IgD-negative memory B cell (primary cell): ENCODE data around the gene CACNA1E. TPM values are rescaled to one million over a fixed set of nuclear protein-coding genes. Genes with fewer than 3 reads are reported as not detected.
A peak's percentile ranks its signal among the peaks of the same experiment; 100 is the strongest.

Source experiments
- H3K27ac Mint-ChIP-seq, 3 donors: one replicate each; pipeline ENCODE4 v1.8.0; 2020 to 2022; ENCODE audit warnings: mild to moderate bottlenecking in 3 of 3, mixed read lengths in 3 of 3, moderate library complexity in 1 of 3
- H3K27me3 Mint-ChIP-seq: one replicate; pipeline ENCODE4 v1.8.0; 2021; ENCODE audit warnings: mixed read lengths
- H3K36me3 Mint-ChIP-seq: one replicate; pipeline ENCODE4 v1.8.0; 2020; ENCODE audit warnings: mild to moderate bottlenecking, mixed read lengths
- H3K4me1 Mint-ChIP-seq, 3 donors: one replicate each; pipeline ENCODE4 v1.8.0; 2020 to 2022; ENCODE audit warnings: mixed read lengths in 3 of 3, mild to moderate bottlenecking in 1 of 3
- H3K4me3 Mint-ChIP-seq, 4 donors: one replicate each; pipeline ENCODE4 v1.8.0; 2020 to 2022; ENCODE audit warnings: mild to moderate bottlenecking in 4 of 4, mixed read lengths in 4 of 4, moderate library complexity in 3 of 4
- H3K9me3 Mint-ChIP-seq, 3 donors: one replicate each; pipeline ENCODE4 v1.8.0; 2020 to 2021; ENCODE audit warnings: mixed read lengths in 3 of 3, mild to moderate bottlenecking in 1 of 3
- polyA plus RNA-seq: library from polyadenylated mRNA; unstranded; fragments of 300-500 nt; fragmentation: Illumina TruSeq; gene quantifications from one replicate; pipeline ENCODE4 v1.2.3, GENCODE V29; 2021

Gene CACNA1E
- polyA plus RNA-seq, 1 donor from 2014 or later, result 0.16 TPM

DNA sequence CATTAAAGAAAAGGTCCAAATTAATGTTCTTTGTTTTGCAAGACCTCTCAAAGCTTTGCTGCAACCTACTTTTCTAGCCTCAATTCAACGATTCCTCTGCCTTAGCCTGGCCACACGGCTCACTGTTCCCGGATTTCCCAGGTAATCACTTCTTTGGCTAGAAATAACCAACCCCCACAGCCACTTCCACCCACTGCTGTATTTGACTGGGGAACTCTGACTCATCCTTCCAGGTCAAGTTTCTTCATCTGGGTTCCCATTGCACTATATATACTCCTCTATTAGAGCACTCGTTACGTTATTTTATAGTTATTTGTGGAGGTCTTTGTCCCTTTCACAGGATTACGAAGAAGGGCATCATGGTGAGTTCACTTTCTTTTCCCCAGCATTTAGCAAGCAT, 185.9 kb downstream of the CACNA1E start:
- no peak overlapping the region for H3K27ac Mint-ChIP-seq
- H3K9me3 Mint-ChIP-seq, result peaks cover 3 to 5% (median 3%) of the 10 kb centered on the region in 3 donors
- H3K27me3 Mint-ChIP-seq, result peaks cover 5% of the 10 kb centered on the region
- no peak overlapping the region for H3K4me3 Mint-ChIP-seq
- H3K4me1 Mint-ChIP-seq, result no peaks in the 10 kb centered on the region
- H3K36me3 Mint-ChIP-seq, result peaks cover 3% of the 10 kb centered on the region

DNA sequence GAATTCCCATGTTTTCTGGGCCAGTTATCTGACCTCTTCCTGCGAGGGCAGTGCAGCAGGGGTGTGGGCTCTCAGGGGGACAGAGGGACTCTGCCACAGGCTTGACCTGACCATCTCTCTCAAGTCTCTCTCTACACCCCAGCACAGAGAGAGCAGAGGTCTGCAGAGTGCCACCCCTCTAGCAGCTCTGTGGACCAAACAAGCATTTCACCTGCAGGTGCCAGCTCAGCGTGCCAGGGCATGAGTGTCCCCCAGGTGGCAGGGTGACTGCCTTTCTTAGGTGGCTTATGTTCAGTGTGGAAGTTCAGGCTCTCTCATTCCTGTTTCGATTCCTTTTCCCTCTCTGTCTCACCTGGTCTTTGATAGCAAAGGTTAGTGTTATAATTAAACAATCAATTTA, 191.3 kb downstream of the CACNA1E start:
- peaks cover 3% of the 10 kb centered on the region for H3K36me3 Mint-ChIP-seq
- no peak overlapping the region for H3K27ac Mint-ChIP-seq
- H3K27me3 Mint-ChIP-seq, result peaks cover 3% of the 10 kb centered on the region
- H3K4me3 Mint-ChIP-seq, result no peak overlapping the region
- H3K4me1 Mint-ChIP-seq, result no peaks in the 10 kb centered on the region
- peaks cover 3 to 5% (median 3%) of the 10 kb centered on the region in 3 donors for H3K9me3 Mint-ChIP-seq

DNA sequence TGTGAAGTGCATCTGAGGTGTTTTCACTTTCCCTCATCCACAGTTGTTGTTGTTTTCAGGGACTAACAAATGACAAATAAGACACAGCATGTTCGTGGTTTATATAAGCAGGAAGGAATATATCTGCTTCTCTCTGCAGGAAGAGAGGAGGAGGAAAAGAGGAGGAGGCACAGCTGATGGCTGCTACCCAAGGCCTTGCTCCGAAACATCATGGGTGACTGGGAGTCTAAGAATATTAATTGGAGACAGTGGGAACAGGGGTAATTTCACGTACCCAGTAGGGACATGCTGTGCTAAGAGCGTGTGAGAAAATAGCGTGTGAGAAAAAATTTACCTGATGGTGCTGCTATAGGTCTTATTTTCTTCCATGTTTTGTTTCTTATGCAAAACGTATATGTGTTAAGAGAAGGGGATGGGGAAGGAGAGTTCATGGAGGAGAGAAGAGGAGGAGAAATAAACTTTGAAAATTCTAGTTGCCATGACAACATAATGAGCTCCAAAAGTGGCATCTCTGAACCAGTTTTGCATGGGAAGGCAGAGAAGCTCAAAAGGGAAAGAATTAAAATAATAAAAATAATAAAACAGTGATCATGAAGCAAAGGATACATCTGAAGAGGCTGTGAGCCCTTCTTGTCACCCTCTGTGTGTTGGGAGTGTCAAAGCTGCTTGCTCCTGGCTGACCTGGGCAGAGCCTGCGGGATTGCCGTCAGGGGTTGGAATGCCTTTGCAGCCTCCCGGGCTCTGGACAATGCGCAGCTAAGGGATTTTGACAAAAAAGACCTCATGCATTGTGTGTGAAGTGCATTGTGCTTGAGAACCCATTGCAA, 192.0 kb downstream of the CACNA1E start:
- Mint-ChIP-seq H3K36me3 (peaks cover 3% of the 10 kb centered on the region), H3K9me3 (peaks cover 3 to 5% (median 3%) of the 10 kb centered on the region in 3 donors), H3K4me3 (no peak overlapping the region), H3K4me1 (no peaks in the 10 kb centered on the region), H3K27me3 (peaks cover 3% of the 10 kb centered on the region), H3K27ac (no peak overlapping the region)

DNA sequence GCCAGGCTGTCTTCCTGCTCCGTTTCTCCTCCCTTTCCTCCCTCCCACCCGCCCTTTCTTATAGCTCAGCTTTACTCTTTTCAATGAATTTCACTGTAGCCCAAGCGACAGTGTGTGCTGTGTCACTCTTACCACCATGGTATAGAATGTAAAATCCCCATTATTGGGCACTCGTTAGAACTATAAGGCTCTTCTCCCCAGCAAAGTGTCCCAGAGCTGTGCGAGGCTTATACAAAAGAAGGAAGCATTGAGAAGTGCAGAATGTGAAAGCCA, 192.5 kb downstream of the CACNA1E start:
- peaks cover 3 to 5% (median 3%) of the 10 kb centered on the region in 3 donors for H3K9me3 Mint-ChIP-seq
- H3K36me3 Mint-ChIP-seq, result peaks cover 3% of the 10 kb centered on the region
- H3K4me1 Mint-ChIP-seq, result no peaks in the 10 kb centered on the region
- H3K27me3 Mint-ChIP-seq, result peaks cover 3% of the 10 kb centered on the region
- H3K4me3 Mint-ChIP-seq, result no peak overlapping the region
- H3K27ac Mint-ChIP-seq, result no peak overlapping the region

DNA sequence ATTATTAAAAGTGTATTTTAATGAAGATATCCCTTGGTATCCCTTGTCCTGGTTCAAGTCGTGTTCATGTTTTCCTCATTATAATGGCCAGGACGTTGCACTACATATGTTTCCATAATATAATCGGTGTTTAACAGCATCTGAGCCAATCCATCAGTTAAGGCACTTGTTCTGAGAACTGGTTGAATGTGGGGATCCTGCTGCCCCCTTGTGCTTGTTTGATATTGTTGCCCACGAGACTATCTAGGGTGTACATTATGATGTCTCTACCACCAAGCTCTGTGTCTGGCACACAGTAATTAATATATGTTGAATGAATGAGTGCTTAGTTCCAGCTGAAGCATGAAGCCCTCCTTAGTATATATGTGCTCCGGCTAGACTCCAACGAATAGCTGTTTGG, 193.0 kb downstream of the CACNA1E start:
- H3K36me3 Mint-ChIP-seq, result peaks cover 3% of the 10 kb centered on the region
- H3K27ac Mint-ChIP-seq, result no peak overlapping the region
- no peak overlapping the region for H3K4me3 Mint-ChIP-seq
- H3K4me1 Mint-ChIP-seq, result no peaks in the 10 kb centered on the region
- H3K27me3 Mint-ChIP-seq, result peaks cover 3% of the 10 kb centered on the region
- peaks cover 3 to 5% (median 3%) of the 10 kb centered on the region in 3 donors for H3K9me3 Mint-ChIP-seq

DNA sequence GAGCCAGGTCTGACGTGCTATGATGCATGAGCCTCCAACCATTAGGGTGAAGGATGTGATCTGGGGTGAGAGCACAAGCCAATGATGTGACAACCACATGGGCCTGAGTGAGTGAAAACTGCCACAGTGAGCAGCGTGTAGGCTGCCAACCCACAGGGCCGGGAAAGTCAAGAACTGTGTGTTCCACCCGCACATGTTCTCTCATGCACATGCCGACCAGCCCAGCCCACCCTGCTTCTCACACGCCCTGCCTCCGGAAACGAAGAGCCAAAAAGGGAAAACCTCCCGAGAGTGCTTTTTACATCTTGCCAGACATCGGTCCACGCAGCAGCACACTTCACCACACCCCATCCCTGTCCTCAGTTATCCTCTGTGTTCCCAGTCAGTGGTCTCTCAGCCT, 197.0 kb downstream of the CACNA1E start:
- no peak overlapping the region for H3K27ac Mint-ChIP-seq
- no peaks in the 10 kb centered on the region for H3K4me1 Mint-ChIP-seq
- H3K9me3 Mint-ChIP-seq, result no peaks in the 10 kb centered on the region
- H3K4me3 Mint-ChIP-seq, result no peak overlapping the region
- H3K36me3 Mint-ChIP-seq, result no peaks in the 10 kb centered on the region
- no peaks in the 10 kb centered on the region for H3K27me3 Mint-ChIP-seq

DNA sequence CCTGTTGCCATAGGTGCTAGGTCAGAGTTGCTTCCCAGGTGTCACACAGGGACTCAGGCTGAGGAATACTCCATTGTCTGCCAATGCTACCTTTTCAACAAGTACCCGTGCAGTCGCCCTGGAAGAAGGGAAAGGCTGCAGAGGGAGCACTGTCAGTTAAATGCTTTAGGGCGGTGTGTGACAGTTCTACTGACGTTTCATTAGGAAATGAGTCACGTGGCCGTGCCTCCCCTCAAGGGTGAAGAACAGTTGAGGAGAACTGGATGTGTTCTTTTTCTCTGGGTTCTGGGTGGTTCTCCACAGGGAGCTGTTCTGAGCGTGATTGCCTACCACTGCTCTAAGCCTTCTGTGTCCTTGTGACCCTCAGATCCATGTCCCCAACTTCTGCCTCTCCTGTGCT, 197.6 kb downstream of the CACNA1E start:
- H3K27me3 Mint-ChIP-seq, result no peaks in the 10 kb centered on the region
- H3K27ac Mint-ChIP-seq, result peak overlapping the region in 1 of 3 donors; percentile 31
- H3K36me3 Mint-ChIP-seq, result no peaks in the 10 kb centered on the region
- no peaks in the 10 kb centered on the region for H3K4me1 Mint-ChIP-seq
- H3K4me3 Mint-ChIP-seq, result no peak overlapping the region
- H3K9me3 Mint-ChIP-seq, result no peaks in the 10 kb centered on the region

DNA sequence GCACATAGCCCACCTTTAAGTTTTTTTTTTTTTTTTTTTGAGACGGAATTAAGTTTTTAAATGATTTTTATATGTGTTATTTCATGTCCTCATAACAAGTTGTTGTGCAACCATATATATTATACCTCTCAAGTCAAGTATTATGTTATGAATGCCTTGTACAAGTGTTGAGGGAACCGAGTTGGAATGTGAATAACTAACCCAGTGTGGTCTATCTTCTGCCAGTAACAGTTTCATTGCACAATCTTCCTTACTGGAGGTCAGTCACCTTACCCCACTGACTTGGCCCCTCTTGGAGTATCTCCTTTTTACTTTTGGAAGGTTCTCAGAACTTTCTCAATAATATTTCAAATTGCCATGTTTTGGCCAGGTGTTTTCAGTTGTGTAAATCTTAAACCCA, 201.9 kb downstream of the CACNA1E start:
- no peak overlapping the region for H3K27ac Mint-ChIP-seq
- H3K27me3 Mint-ChIP-seq, result peaks cover 2% of the 10 kb centered on the region
- peaks cover 0 to 3% (median 2%) of the 10 kb centered on the region in 3 donors for H3K9me3 Mint-ChIP-seq
- no peak overlapping the region for H3K4me3 Mint-ChIP-seq
- H3K36me3 Mint-ChIP-seq, result peaks cover under 1% of the 10 kb centered on the region
- peaks cover 0 to 1% (median 0%) of the 10 kb centered on the region in 3 donors for H3K4me1 Mint-ChIP-seq

DNA sequence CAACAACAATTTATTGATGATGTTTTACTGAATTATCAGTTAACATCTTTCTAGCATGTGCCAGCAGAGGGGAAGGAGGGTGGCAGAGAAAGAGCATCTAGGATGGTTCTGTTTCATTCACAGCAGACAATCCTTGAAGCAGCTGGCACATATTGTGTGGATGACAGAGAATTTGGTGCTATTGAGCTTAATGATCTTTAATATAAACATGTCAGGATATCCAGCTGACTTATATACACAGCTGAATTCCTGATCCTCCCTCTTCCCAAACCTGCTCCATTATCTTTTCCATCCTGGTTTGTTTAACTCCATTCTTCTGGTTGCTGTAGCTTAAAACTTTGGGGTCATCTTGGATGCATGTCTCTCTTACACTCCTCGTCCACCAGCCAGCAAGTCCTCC, 218.6 kb downstream of the CACNA1E start:
- H3K27ac Mint-ChIP-seq, result peak overlapping the region in 1 of 3 donors; percentile 0
- peaks cover 7% of the 10 kb centered on the region for H3K27me3 Mint-ChIP-seq
- H3K4me1 Mint-ChIP-seq, result no peaks in the 10 kb centered on the region
- H3K36me3 Mint-ChIP-seq, result no peaks in the 10 kb centered on the region
- H3K9me3 Mint-ChIP-seq, result no peaks in the 10 kb centered on the region
- no peak overlapping the region for H3K4me3 Mint-ChIP-seq

DNA sequence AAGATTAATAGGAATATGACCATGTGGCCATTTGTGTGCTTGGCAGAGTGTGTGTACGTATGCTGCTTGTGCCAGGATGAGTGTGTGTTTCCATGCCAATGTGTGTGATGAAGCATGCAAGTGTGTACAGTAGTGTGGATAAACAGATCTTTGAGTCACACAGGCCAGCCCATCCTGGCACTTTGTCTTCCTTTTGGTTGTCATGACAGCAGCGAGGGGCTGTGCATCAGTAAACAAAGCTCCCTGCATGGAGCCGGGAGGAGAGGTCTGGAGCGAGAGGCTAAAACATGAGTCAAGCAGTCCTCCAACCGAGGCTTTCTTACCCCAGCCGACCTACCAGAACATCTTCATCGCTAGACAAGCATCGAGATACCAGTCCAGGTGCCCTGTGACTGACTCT, 221.2 kb downstream of the CACNA1E start:
- H3K36me3 Mint-ChIP-seq, result no peaks in the 10 kb centered on the region
- no peaks in the 10 kb centered on the region for H3K4me1 Mint-ChIP-seq
- H3K27me3 Mint-ChIP-seq, result peaks cover 6% of the 10 kb centered on the region
- H3K9me3 Mint-ChIP-seq, result peaks cover 0 to 4% (median 0%) of the 10 kb centered on the region in 3 donors
- no peak overlapping the region for H3K27ac Mint-ChIP-seq
- no peak overlapping the region for H3K4me3 Mint-ChIP-seq

DNA sequence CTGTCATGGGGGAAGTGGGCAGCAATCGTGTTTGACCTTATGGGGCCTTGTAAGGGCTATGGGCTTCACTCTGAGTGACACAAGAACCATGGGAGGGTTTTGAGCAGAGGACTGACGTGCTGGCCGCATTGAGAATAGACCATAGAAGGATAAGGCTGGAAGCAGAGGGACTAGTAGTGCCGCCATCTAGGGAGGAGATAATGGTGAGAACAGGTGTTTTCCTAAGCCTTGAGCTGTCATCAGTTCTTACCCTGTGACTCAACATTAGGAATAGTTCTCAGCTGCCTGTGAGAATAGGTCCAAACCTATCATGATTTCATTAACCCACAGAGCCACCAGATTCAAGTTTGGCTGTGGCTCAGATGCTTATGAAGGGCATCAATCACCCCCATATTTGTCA, 228.5 kb downstream of the CACNA1E start:
- H3K27ac Mint-ChIP-seq, result no peak overlapping the region
- no peaks in the 10 kb centered on the region for H3K36me3 Mint-ChIP-seq
- peaks cover 4% of the 10 kb centered on the region for H3K27me3 Mint-ChIP-seq
- no peaks in the 10 kb centered on the region for H3K4me1 Mint-ChIP-seq
- H3K9me3 Mint-ChIP-seq, result peaks cover 0 to 6% (median 0%) of the 10 kb centered on the region in 3 donors
- no peak overlapping the region for H3K4me3 Mint-ChIP-seq

DNA sequence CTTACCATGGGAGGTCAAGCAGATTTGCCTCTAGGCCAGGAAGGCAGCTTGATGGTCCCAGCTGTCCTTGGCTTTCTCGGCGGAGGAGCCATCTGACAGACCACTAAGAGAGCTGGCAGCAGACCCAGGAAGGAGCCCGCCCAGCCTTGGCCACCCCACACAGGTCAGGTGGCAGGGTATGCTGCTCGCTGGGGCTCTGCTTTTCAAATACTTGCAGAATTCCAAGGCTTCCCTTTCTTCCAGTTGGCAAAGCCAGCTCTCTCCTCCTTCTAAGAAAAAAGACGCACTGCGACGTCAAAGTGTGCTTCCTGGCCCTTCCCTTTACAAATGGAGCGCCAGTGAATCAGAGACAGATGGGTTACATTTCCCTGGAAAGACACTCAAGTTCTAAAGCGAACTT, 229.4 kb downstream of the CACNA1E start:
- H3K27ac Mint-ChIP-seq, result no peak overlapping the region
- no peaks in the 10 kb centered on the region for H3K36me3 Mint-ChIP-seq
- H3K4me3 Mint-ChIP-seq, result no peak overlapping the region
- peaks cover 4% of the 10 kb centered on the region for H3K27me3 Mint-ChIP-seq
- no peaks in the 10 kb centered on the region for H3K4me1 Mint-ChIP-seq
- H3K9me3 Mint-ChIP-seq, result peaks cover 0 to 5% (median 0%) of the 10 kb centered on the region in 3 donors

DNA sequence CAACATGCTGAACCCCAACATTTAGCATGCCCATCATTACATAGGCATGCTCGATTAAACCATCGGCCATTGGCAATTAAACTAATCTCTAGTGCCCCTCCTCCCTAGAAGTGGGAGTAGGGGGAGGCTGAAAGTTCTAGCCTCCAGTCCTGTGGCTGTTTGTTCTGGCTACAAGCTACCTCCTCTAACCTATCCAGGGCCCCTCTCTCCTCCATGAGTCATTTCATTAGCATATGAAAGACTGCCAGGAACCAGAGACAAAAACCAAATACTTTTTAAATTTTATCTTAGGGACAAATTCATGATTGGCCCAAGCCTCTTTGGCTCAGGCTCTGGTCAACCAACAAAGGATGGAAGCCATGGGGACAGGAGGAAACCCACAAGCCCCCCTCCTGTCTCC, 231.1 kb downstream of the CACNA1E start:
- no peaks in the 10 kb centered on the region for H3K36me3 Mint-ChIP-seq
- H3K27me3 Mint-ChIP-seq, result peaks cover 4% of the 10 kb centered on the region
- H3K4me3 Mint-ChIP-seq, result no peak overlapping the region
- H3K27ac Mint-ChIP-seq, result no peak overlapping the region
- no peaks in the 10 kb centered on the region for H3K4me1 Mint-ChIP-seq
- peaks cover 0 to 2% (median 0%) of the 10 kb centered on the region in 3 donors for H3K9me3 Mint-ChIP-seq

DNA sequence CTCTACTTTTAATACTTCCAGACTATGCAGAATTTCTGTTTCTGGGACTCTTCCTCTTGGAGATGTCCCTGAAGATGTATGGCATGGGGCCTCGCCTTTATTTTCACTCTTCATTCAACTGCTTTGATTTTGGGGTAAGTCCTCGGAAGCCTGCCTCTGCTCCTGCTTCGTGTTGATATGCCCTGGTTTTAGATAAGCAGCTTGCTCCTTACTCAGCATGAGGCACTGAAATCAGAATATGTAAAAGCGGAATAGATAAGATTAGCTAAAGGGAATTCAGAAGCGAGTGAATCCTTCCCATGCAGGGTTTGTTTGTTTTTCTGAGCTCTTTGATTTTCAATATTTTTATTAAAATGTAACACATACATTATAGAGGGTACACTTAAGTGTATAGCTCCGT, 234.7 kb downstream of the CACNA1E start:
- Mint-ChIP-seq H3K9me3 (no peaks in the 10 kb centered on the region), H3K36me3 (no peaks in the 10 kb centered on the region), H3K27me3 (peaks cover 2% of the 10 kb centered on the region), H3K27ac (no peak overlapping the region), H3K4me1 (no peaks in the 10 kb centered on the region), H3K4me3 (no peak overlapping the region)

DNA sequence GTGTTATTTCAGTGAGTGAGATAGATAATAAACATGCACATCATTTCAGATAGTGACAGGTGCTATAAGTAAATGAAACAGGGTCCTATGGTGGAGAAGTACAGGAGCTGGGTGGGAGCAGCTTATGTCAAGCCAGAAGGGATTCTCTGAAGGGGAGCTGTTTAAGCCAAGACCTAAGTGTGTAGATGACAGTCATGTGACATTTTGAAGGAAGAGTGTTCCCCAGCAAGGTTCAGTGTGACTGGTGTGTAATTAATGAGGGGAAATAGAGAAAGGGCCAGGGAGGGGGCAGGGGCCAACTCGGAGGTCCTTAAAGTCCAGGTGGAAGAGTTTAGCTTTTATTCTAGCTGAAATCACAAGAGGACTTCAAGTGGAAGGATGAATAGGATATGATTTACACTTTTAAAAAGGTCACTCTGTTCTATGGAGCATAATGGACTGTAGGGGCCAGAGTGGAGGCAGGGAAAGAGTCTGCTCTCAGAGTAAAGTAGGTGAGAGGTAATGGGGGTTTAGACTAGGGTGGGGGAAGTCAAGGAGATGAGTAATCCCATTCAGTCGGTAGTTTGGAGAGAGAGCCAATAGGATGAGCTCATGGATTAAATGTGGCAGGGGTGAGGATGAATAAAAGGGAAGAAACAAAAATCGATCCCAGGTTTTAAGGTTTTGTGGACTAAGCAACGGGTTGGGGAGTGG, 243.1 kb downstream of the CACNA1E start:
- Mint-ChIP-seq H3K27ac (no peak overlapping the region), H3K4me1 (no peaks in the 10 kb centered on the region), H3K4me3 (no peak overlapping the region), H3K36me3 (no peaks in the 10 kb centered on the region), H3K27me3 (peaks cover 2% of the 10 kb centered on the region), H3K9me3 (no peaks in the 10 kb centered on the region)

DNA sequence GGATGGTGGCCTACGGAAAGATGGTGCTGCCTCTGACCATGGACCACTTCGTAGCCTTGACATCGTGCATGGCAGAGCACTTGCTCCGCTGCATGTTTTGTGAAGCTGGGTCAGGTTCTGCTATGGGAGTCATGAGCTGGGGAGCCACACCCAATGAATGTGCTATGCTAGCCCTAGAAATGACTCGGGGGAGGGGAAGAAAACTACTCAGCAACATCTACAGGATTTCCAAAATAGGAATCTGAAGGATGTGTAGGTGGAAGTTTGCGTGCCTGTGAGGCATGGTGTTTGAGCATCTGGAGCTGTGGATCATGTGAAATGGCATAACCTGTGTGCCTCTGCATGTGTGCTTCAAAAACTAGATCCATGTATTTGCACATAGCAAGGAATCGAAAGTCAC, 247.3 kb downstream of the CACNA1E start:
- H3K4me3 Mint-ChIP-seq, result peak overlapping the region in 1 of 4 donors; percentile 4
- no peak overlapping the region for H3K27ac Mint-ChIP-seq
- no peaks in the 10 kb centered on the region for H3K27me3 Mint-ChIP-seq
- H3K9me3 Mint-ChIP-seq, result no peaks in the 10 kb centered on the region
- no peaks in the 10 kb centered on the region for H3K36me3 Mint-ChIP-seq
- no peaks in the 10 kb centered on the region for H3K4me1 Mint-ChIP-seq
